Measurements from ENCODE around the gene VASH1.

Gene VASH1

GRCh38 chr14:76786601-76787000, 25.3 kb downstream of the VASH1 start:
- no peak for DNase-seq

- DNase-seq, result no peak
These were observed 31.2 kb downstream of the VASH1 start for GRCh38 chr14:76792422-76792821.

- DNase-seq, result no peak
These were observed 32.1 kb downstream of the VASH1 start for GRCh38 chr14:76793324-76793723.

GRCh38 chr14:76793956-76794355, 32.7 kb downstream of the VASH1 start:
- DNase-seq, result no peak

GRCh38 chr14:76806446-76806845, 45.2 kb downstream of the VASH1 start:
- DNase-seq, result no peak

GRCh38 chr14:76808011-76808410, 46.7 kb downstream of the VASH1 start:
- DNase-seq, result no peak

GRCh38 chr14:76808990-76809389, 47.7 kb downstream of the VASH1 start:
- DNase-seq, result no peak

GRCh38 chr14:76810525-76810924, 49.3 kb downstream of the VASH1 start:
- DNase-seq, result no peak

GRCh38 chr14:76810953-76811400, 49.7 kb downstream of the VASH1 start:
- DNase-seq, result peak; percentile 9 to 20

GRCh38 chr14:76811561-76811960, 50.3 kb downstream of the VASH1 start:
- no peak for DNase-seq

- no peak for DNase-seq
These were observed 50.8 kb downstream of the VASH1 start for GRCh38 chr14:76812093-76812421.

- peak; percentile 97 to 98 for DNase-seq
These were observed 51.4 kb downstream of the VASH1 start, which contains the start of gene ANGEL1 for GRCh38 chr14:76812422-76813383. ANGEL1 (minus strand) TSS chr14:76812882; CDS start chr14:76812827, 55 bp downstream.

- DNase-seq, result no peak
These were observed 53.7 kb downstream of the VASH1 start for GRCh38 chr14:76814726-76815645.

GRCh38 chr14:76820700-76821099, 59.4 kb downstream of the VASH1 start:
- DNase-seq, result no peak

GRCh38 chr14:76826122-76826521, 64.9 kb downstream of the VASH1 start, which contains the start of gene LRRC74A:
LRRC74A (plus strand) TSS chr14:76826408; CDS start chr14:76826698, 290 bp downstream.
- no peak for DNase-seq

- no peak for DNase-seq
These were observed 66.5 kb downstream of the VASH1 start for GRCh38 chr14:76827696-76828296.

- no peak for DNase-seq
These were observed 67.2 kb downstream of the VASH1 start for GRCh38 chr14:76828339-76829012.

- DNase-seq, result no peak
These were observed 67.7 kb downstream of the VASH1 start for GRCh38 chr14:76829013-76829365.

- DNase-seq, result no peak
These were observed 68.6 kb downstream of the VASH1 start for GRCh38 chr14:76829650-76830421.

- DNase-seq, result no peak
These were observed 69.3 kb downstream of the VASH1 start for GRCh38 chr14:76830556-76830955.

GRCh38 chr14:76832503-76832988, 71.3 kb downstream of the VASH1 start:
- DNase-seq, result no peak
